ENCODE data around the gene SPAM1.
"Not testable (repeated sequence)": the region's sequence is repeated elsewhere in the genome, so short reads cannot be mapped to it uniquely, and the experiment has no call there.

Gene SPAM1

GRCh38 chr7:123924941-123925340 is at the start of gene SPAM1:
SPAM1 (plus strand) TSS chr7:123925241; CDS start chr7:123953571, 28,330 bp downstream.
- no peak for DNase-seq (ENCODE audit: low read depth)

DNA sequence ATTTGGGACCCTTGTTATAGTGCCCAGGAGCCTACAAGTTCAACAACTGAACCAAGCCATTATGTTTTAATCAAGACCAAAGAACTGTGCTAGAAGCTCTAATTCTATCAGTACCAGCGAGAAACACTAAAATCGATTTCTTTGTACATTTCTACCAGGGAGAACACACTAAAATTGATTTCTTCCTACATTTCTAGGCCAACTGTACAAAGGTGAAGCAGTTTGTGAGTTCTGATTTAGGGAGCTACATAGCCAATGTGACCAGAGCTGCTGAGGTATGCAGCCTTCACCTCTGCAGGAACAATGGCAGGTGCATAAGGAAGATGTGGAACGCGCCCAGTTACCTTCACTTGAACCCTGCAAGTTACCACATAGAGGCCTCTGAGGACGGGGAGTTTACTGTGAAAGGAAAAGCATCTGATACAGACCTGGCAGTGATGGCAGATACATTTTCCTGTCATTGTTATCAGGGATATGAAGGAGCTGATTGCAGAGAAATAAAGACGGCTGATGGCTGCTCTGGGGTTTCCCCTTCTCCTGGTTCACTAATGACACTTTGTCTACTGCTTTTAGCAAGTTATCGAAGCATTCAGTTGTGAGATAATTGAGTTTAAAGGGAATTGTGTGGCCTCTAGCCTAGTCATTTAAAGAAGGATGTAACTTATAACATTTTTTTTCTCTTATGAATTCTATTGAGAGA is 48.3 kb upstream of the SPAM1 start:
- DNase-seq (ENCODE audit: low read depth) = no peak

DNA sequence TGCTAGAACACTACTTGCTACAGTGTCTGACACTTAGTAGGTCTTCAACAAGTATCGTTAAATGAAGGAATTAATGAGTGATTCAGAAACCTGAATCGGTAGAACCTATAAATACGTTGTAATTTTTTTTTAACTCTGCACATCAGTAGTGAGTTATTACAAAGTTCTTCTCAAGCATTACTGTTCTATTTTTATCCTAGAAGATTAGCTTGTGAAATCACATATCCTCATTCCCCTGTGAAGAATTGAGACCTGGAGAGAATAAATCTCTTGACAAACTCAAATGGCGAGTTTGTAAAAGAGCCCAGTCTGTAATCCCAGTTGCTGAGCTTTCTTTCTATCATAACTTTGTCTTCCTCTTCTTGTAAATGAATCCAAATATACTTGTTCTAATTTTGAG is 45.4 kb upstream of the SPAM1 start:
- DNase-seq (ENCODE audit: low read depth) = no peak

DNA sequence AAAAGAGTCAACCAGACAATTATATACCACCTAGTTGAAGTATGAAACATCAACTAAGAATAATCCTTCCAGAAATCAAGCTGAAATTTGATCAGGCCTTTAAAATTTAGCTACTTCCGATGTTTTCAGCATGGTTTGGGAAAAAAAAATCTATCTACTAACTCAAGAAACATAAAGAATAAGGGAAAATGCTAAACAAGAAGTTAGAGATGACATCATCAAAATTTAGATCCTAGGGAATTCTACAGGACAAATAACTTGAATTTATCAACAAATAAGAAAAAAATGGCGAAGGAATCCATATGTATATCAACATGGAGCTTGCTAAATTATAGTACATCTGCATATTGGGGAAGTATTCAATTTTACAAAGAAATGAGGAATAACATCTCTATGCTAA is 43.7 kb upstream of the SPAM1 start:
- DNase-seq (ENCODE audit: low read depth) = no peak

GRCh38 chr7:123883154-123883553 is 41.9 kb upstream of the SPAM1 start:
- no peak for DNase-seq (ENCODE audit: low read depth)

DNA sequence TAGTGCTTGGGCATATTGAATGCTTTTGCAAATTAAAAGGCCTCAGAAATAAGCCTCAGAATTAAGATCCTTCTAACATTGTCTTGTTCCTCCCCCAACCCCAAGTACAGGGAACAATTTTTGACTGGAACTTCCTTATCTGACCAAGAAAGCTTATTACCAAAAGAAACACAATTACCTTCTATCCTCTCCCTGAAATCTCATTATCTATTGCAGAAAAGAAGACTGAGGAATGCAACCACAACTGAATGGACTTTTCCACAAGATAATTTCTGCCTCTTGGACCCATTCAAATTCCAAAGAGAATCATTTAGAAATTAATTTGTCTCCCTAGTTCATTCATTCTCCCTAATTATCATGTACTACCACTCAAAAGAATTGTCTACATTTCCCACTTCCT is 36.8 kb upstream of the SPAM1 start:
- DNase-seq (ENCODE audit: low read depth) = no peak

GRCh38 chr7:123894753-123895152 is 30.3 kb upstream of the SPAM1 start:
- DNase-seq (ENCODE audit: low read depth) = not testable (repeated sequence)

DNA sequence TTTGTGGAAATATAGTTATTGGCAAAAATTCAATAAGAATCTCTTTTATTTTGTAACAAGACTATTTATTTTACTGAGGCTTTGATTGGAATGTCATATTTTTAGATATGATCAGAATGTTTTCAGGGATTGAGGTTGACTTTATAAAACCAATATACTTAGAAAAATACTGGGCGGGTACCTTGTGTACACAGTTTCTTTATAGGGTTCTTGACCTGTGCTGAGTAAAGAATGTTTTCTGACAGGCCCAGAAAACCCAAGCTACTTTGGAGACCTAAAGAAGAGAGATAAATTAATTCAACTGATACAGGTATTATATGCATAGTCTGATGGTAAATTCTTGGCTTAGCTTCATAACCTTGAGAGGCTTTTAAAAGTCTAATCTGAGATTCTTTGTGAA is 23.9 kb upstream of the SPAM1 start:
- no peak for DNase-seq (ENCODE audit: low read depth)

DNA sequence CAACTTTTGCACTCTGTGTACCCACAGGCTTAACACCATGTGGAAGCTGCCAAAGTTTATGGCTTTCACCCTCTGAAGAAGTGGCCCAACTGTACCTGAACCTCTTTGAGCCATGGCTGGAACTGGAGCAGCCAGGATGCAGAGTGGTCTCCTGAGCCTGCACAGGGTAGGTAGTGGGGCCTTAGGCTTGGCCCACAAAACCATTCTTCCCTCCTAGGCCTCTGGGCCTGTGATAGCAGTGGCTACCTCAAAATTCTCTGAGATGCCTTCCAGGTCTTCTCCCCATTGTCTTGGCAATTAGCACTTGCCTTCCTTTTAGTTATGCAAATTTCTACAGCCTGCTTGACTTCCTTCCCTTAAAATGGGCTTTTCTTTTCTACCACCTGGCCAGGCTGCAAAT is 19.3 kb upstream of the SPAM1 start:
- no peak for DNase-seq (ENCODE audit: low read depth)

GRCh38 chr7:123916240-123916724 is 8.8 kb upstream of the SPAM1 start:
- no peak for DNase-seq (ENCODE audit: low read depth)

DNA sequence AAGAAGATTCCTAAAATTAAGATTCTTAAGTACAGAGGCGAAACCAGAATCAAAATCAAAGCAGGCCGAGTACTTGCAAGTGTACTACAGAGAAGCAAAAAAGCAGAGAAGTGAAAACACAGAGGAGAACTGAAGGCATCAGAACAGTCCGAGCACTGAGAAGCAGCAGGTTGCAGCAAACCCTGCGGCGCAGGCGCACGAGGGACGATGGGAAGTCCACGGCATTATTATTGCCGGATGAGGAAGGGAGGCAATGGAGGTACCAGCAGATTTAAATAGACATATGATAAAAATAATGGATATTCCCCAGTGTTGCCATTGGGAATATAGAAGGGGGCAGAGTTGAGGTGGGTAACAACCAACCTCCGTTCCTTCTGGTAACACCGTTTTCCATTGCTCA is 7.2 kb upstream of the SPAM1 start:
- no peak for DNase-seq (ENCODE audit: low read depth)

DNA sequence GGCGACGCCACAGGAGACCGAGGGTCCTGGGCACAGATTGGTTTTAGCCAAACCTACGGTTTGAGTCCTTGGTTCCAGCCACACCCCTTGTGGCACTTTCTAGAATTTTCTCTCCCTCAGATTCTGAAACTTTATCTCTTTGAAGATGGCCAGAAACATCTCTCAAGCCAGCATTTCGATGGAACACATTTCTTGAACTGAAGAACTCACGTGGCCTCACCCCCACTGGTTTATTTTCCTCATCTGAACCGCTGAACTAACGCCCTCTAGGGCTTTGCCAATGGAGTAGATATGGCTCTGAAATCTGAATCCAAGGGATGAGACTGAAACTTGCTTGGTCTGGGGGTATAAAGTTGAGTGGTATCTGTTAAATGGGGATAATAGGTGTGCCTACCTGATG is 6.7 kb upstream of the SPAM1 start:
- DNase-seq (ENCODE audit: low read depth) = no peak

DNA sequence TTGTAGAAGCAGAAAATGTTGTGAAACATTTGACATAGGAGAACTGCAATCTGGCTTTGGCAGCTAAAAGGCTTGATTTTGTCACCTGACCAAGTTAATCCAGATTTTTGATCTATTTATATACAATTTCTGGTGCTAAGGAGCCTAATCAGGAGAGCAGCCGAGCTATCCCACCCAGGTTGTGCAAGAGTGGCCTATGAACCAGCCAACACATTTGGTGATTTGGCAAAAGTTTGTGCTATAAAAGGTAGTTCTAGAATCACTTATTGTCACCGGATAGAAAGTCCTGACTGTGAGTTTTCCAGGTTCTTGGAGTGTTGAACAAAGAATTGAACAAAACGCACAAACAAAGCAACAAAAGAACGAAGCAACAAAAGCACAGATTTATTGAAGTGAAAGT is 1.4 kb upstream of the SPAM1 start:
- DNase-seq (ENCODE audit: low read depth) = no peak

DNA sequence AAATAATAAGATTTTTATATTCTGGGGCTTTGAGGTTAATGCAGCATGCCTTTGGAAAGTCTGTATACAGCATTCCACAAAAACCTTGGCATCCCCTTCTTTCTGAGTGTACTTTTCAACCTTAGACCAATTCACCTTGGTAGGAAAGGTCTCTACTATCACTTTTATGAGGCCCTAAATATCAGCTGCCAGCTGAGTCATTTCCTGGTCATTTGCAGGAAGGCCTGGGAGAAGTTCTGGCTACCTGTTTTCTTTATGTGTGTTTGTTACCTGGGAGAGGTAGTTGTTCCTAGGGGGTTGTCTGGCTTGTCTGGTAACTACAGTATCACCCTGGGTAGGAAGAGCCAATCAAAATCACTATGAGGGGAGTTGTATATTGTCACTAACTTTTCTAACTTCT is 4.1 kb downstream of the SPAM1 start:
- DNase-seq (ENCODE audit: low read depth) = no peak

DNA sequence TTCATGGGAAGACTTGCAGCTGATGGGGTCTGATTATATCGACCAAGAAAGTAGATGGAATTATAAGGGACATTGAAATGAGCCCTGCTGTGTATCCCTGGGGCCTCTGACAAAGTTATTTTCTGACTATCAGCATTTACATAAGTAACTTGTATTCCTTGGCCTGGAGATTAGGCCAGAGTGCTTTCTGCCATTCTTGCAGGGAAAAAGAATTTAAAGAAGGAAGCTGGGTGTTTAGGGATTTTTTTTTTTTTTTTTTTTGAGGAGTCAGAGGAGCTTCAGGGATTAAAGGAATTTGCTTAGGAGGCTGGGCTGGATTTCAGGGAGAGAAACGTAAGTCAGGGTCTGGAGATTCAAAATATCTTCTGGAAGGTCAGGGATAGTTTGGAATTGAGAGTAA is 4.6 kb downstream of the SPAM1 start:
- no peak for DNase-seq (ENCODE audit: low read depth)

GRCh38 chr7:123935436-123936381 is 10.7 kb downstream of the SPAM1 start:
- no peak for DNase-seq (ENCODE audit: low read depth)

GRCh38 chr7:123936388-123936787 is 11.3 kb downstream of the SPAM1 start:
- DNase-seq (ENCODE audit: low read depth) = no peak

GRCh38 chr7:123939784-123940183 is 14.7 kb downstream of the SPAM1 start:
- DNase-seq (ENCODE audit: low read depth) = no peak

DNA sequence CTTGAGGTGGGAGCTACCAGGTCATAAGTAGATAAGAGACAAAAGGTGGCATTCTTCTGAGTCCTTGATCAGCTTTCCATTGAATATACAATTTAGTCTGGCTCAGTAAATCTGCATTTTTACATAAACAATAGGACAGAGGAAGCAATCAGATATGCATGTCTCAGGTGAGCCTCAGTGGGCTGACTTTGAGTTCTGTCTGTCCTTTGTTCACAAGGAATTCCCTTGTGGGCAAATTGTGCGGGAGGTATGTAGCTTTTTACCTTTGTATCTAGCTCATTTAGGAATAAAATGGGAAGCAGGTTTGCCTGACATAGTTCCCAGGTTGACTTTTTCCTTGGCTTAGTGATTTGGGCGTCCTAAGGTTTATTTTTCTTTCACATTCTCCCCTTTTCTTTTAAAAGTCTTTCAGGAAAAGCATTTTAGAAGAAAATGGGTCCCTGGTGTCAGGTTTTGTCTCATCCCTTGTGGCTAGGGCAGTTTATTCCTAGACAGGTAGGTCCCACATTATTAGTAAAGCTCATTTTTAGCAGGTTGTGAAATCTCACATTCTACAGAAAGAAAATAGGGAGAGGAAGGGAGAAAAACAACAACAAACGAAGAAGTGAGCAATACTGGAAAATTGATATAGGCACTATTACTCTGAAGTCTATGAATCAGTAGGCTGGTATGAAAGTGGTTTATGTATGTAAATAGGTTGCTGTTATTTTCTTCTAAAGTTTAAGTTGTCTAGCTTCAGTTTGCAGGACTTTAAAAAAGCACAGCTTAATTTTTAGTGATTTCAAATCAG is 16.5 kb downstream of the SPAM1 start:
- DNase-seq (ENCODE audit: low read depth) = no peak

DNA sequence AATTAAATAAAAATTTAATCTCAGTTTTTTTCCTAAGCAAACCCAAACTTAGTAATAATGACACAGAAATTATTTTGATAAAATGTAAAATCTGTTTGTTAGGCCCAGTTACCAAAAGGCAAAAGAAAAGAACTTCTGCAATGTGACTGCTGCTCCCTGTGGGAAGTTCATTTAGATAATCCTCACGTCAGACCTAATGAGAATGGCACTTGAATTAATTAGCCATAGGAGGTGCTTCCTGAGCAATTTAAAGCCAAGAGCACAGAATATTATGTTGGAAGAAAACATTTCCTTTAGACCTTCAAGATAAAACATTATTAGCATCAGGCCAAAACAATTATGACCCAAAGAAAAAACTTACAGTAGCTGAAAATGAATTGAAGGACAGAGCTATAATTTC is 19.4 kb downstream of the SPAM1 start:
- DNase-seq (ENCODE audit: low read depth) = no peak

GRCh38 chr7:123945938-123946337 is 20.9 kb downstream of the SPAM1 start:
- no peak for DNase-seq (ENCODE audit: low read depth)

- no peak for DNase-seq (ENCODE audit: low read depth)
These were observed 23.1 kb downstream of the SPAM1 start for GRCh38 chr7:123948136-123948535.
